Keratinocyte (primary cell): Measurements from ENCODE around the gene SLC6A3.
"Not testable (repeated sequence)": the region's sequence is repeated elsewhere in the genome, so short reads cannot be mapped to it uniquely, and the experiment has no call there.

Experiments used
- CTCF ChIP-seq, 3 experiments: IDR thresholded peaks in 1 of 3; conservative IDR thresholded peaks in 1 of 3; optimal IDR thresholded peaks in 1 of 3; 2 replicates in 2 of 3; 3 replicates in 1 of 3; pipeline versions ENCODE3 to v1.5.1; 2011; ENCODE audit warnings: low read length in 3 of 3, mild to moderate bottlenecking in 3 of 3, moderate library complexity in 2 of 3, control low read depth in 1 of 3, inconsistent platforms in 1 of 3; ENCODE audit not compliant: insufficient read depth in 2 of 3; ENCODE audit errors: extremely low read depth in 1 of 3
- EZH2 ChIP-seq: IDR thresholded peaks from one replicate; pipeline ENCODE4 v1.6.1; 2012; ENCODE audit warnings: inconsistent platforms, mild to moderate bottlenecking, low read length, moderate library complexity

- TF ChIP-seq CTCF (optimal IDR thresholded peaks at IDR 0.05 in 1 of 3, IDR thresholded peaks at IDR 0.05 in 1 of 3, conservative IDR thresholded peaks at IDR 0.05 in 1 of 3; ENCODE audit: extremely low read depth in 1 of 3, insufficient read depth in 2 of 3, low read length in 3 of 3); EZH2: not testable (repeated sequence)
Measured at GRCh38 chr5:1422522-1422921, 22.7 kb downstream of the SLC6A3 start.
